ENCODE results near the gene TMEM200B. TPM values are rescaled to one million over a fixed set of nuclear protein-coding genes. Genes with fewer than 3 reads are reported as not detected.

TMEM200B gene
- polyA plus RNA-seq (2011; rRNA removed) (0.08 and 0.15 TPM in 2 replicates), polyA plus RNA-seq (2017; fragmentation: RNase III; extraction: RNeasy Plus Mini Kit Qiagen cat#74134 plus additional on column Dnase treatment) (0.18 to 0.37 TPM (median 0.29 TPM) in 3 replicates), polyA minus RNA-seq (2011; rRNA and poly(A)+ RNA removed) (0.08 TPM in 1 of 2 replicates, not detected in the other)
- 0.07 and 0.08 TPM in 2 replicates for polyA plus RNA-seq (2012; cell fraction: cytosol; rRNA removed)
- 0.16 and 0.37 TPM in 2 replicates for polyA plus RNA-seq (2012; cell fraction: nucleus; rRNA removed)

- Histone ChIP-seq H3K9me3 (no peaks in the 10 kb centered on the region), H3K4me2 (peak within 1 kb of the TSS; percentile 97), H3K4me1 (no peaks in the 10 kb centered on the region), H3K27ac (peak within 1 kb of the TSS; percentile 86 to 94), H3K4me3 (peak within 1 kb of the TSS; percentile 83)
- no peak for DNase-seq (ENCODE audit: low read depth in 1 of 2, low spot score in 1 of 2)
- 4% methylated on average over 15 of the region's 46 CpGs for WGBS (ENCODE audit: missing lambda C conversion rate)
- TF ChIP-seq CBX2 (IDR thresholded peaks at IDR 0.05; ENCODE audit: borderline replicate concordance, low read depth) (no peak), E2F6 (IDR thresholded peaks at IDR 0.05; ENCODE audit: borderline replicate concordance, low read depth) (no peak), POLR2AphosphoS2 (conservative IDR thresholded peaks at IDR 0.05; ENCODE audit: low read length) (no peak), GATA3 (IDR thresholded peaks at IDR 0.05; ENCODE audit: borderline replicate concordance) (no peak), NPAS2 (CRISPR knock-in tag; IDR thresholded peaks at IDR 0.05; ENCODE audit: borderline replicate concordance) (no peak), EHMT2 (IDR thresholded peaks at IDR 0.05; ENCODE audit: low read depth) (no peak), EP300 (IDR thresholded peaks at IDR 0.05) (no peak), SMC3 (IDR thresholded peaks at IDR 0.05) (no peak), CTCF (IDR thresholded peaks at IDR 0.05) (no peak), PBX3 (IDR thresholded peaks at IDR 0.05) (no peak), ATOH8 (CRISPR knock-in tag; IDR thresholded peaks at IDR 0.05; ENCODE audit: low read depth) (no peak), KDM1A (IDR thresholded peaks at IDR 0.05; ENCODE audit: low read depth) (peak; percentile 56; the same call in 1 of the 2 replicates), CHD2 (IDR thresholded peaks at IDR 0.05; ENCODE audit: low read length, partially characterized antibody) (no peak), ZFP36 (IDR thresholded peaks at IDR 0.05; ENCODE audit: borderline replicate concordance, partially characterized antibody) (peak; percentile 41), CHD4 (IDR thresholded peaks at IDR 0.05; ENCODE audit: borderline replicate concordance) (peak; percentile 47; the same call in 1 of the 2 replicates), ELK1 (IDR thresholded peaks at IDR 0.05; ENCODE audit: low read depth, low read length) (no peak), BHLHE40 (IDR thresholded peaks at IDR 0.05; ENCODE audit: low read depth, low read length) (no peak), EHF (CRISPR knock-in tag; IDR thresholded peaks at IDR 0.05) (no peak), RARB (CRISPR knock-in tag; IDR thresholded peaks at IDR 0.05) (no peak), FOXS1 (CRISPR knock-in tag; IDR thresholded peaks at IDR 0.05) (no peak), NR3C1 (IDR thresholded peaks at IDR 0.05) (no peak), HMGXB4 (CRISPR knock-in tag; IDR thresholded peaks at IDR 0.05; ENCODE audit: borderline replicate concordance) (no peak), ZC3H11A (IDR thresholded peaks at IDR 0.05) (no peak), REST (IDR thresholded peaks at IDR 0.05) (no peak), MAZ (IDR thresholded peaks at IDR 0.05; ENCODE audit: borderline replicate concordance, low read depth, low read length) (no peak)
- CTCF ChIA-PET, result interaction anchor here (0.7 to 1.3 kb wide), 8 partner anchors 15 to 600 kb away, joined by 3 to 9 read pairs (median 3); no protein-coding TSS in a partner anchor
- ATAC-seq, result peak; percentile 32 to 53; a peak in 5 of 6 replicates
- POLR2A ChIA-PET, result interaction anchor here (1.4 kb wide), 1 partner anchor 58 kb away, joined by 8 read pairs; the partner anchor contains the start of gene SRSF4
- FAIRE-seq, result no peak
Measured at GRCh38 chr1:29123887-29124365, at the start of gene TMEM200B. Gene TMEM200B, minus strand, starts transcription at chr1:29123903. Its CDS starts 2,075 bp downstream, at chr1:29121828.

All from A549 (cell line).